ENCODE data around the gene RETN.

DNA sequence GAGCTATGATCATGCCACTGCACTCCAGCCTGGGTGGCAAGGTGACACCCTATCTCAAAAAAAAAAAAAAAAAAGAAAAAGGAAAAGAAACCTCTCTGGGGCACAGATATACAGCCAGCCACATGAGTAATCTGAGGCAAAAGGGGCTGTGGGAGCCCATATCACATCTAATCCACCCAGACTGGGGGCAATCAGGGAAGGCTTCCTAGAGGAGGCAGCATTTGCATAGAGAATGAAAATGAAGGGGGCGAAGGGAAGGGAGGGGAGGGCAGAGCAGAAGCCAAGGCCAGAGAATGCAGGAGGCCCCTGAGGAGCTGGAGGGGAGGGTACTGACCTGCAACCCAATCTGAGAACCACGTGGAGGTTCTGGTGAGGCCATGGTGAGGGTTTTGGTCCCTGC lies 18.7 kb upstream of the RETN start:
- TF ChIP-seq CTCF (IDR thresholded peaks at IDR 0.05) = no peak
- TF ChIP-seq POLR2A (IDR thresholded peaks at IDR 0.05) = no peak
